ENCODE results near the gene POLG2.

POLG2 gene

GRCh38 chr17:64428406-64428805 is 68.4 kb downstream of the POLG2 start:
- Histone ChIP-seq H3K4me3 (ENCODE audit: low read length) (no peak overlapping the region), H3K27me3 (ENCODE audit: control insufficient read depth, insufficient read depth, low read length) (no peaks in the 10 kb centered on the region)

More at GRCh38 chr17:64428406-64428805, 68.4 kb downstream of the POLG2 start:
- H3K9me3 ChIP-seq (ENCODE audit: control insufficient read depth, low read depth, low read length) = peaks cover 6% of the 10 kb centered on the region
- H3K4me1 ChIP-seq (ENCODE audit: control insufficient read depth, low read depth, low read length) = peaks cover 4% of the 10 kb centered on the region
- no peak overlapping the region for H3K9ac ChIP-seq (ENCODE audit: low read length)
- no peak overlapping the region for H3K27ac ChIP-seq (ENCODE audit: low read length)
- H3K36me3 ChIP-seq (ENCODE audit: control insufficient read depth, low read depth, low read length) = no peaks in the 10 kb centered on the region
